ENCODE results near the gene SVIL. TPM values are rescaled to one million over a fixed set of nuclear protein-coding genes. Genes with fewer than 3 reads are reported as not detected.

The SVIL gene
- total RNA-seq, 3 donors from 2014 or later = 25.8 to 69.5 (median 60.6) TPM

DNA sequence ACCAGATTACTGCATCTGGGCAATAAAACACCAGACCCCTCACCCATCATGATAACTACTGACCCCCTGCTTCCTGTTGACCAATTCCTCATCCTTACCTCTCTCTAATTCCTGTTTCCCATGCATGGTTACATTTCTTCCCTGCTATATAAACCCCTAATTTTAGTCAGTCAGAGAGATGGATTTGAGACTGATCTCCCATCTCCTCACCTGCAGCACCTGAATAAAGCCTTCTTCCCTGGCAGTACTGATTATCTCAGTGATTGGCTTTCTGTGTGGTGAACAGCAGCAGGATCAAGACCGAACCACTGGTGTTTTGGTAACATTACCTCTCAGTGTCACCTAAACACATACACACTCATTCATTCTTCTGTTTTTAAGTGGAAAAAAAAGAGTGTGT is 41.2 kb upstream of the SVIL start:
- intact Hi-C loops (cut with DNase I; ENCODE audit: low total_unique reads) = no loop called here
- no peak overlapping the region for H3K4me3 ChIP-seq
- no peaks in the 10 kb centered on the region for H3K36me3 ChIP-seq
- TF ChIP-seq POLR2AphosphoS5 (IDR thresholded peaks at IDR 0.05) (no peak), POLR2A (IDR thresholded peaks at IDR 0.05) (no peak)
- TF ChIP-seq, protein P1, sequence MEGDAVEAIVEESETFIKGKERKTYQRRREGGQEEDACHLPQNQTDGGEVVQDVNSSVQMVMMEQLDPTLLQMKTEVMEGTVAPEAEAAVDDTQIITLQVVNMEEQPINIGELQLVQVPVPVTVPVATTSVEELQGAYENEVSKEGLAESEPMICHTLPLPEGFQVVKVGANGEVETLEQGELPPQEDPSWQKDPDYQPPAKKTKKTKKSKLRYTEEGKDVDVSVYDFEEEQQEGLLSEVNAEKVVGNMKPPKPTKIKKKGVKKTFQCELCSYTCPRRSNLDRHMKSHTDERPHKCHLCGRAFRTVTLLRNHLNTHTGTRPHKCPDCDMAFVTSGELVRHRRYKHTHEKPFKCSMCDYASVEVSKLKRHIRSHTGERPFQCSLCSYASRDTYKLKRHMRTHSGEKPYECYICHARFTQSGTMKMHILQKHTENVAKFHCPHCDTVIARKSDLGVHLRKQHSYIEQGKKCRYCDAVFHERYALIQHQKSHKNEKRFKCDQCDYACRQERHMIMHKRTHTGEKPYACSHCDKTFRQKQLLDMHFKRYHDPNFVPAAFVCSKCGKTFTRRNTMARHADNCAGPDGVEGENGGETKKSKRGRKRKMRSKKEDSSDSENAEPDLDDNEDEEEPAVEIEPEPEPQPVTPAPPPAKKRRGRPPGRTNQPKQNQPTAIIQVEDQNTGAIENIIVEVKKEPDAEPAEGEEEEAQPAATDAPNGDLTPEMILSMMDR (IDR thresholded peaks at IDR 0.05) = no peak
- no peaks in the 10 kb centered on the region for H3K4me1 ChIP-seq
- H3K27me3 ChIP-seq = no peaks in the 10 kb centered on the region
- peaks cover 0 to 8% of the 10 kb centered on the region in 2 donors for H3K9me3 ChIP-seq
- DNase-seq (ENCODE audit: low spot score in 2 of 2) = no peak
- no peak overlapping the region for H3K27ac ChIP-seq

DNA sequence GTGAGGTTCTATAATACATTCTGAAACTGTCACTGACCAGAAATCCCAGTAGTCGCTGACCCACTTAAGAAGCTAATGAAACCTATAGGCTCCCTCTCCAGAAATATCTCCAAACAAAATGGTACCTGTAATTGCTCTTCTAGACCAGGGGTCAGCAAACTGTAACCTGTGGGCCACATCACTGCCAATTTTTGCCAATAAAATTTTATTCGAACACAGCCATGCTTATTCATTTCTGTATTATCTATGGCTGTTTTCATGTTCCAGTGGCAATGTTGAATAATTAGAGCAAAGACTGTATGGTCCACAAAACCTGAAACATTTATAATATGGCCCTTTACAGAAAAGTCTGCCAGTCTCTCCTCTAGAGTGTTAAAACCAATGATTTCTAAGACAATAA is 37.2 kb upstream of the SVIL start:
- peak overlapping the region in 1 of 2 donors; percentile 8 for H3K27ac ChIP-seq
- H3K27me3 ChIP-seq = no peaks in the 10 kb centered on the region
- no peak for DNase-seq (ENCODE audit: low spot score in 2 of 2)
- no peak overlapping the region for H3K4me3 ChIP-seq
- peaks cover 0 to 8% of the 10 kb centered on the region in 2 donors for H3K9me3 ChIP-seq
- H3K36me3 ChIP-seq = no peaks in the 10 kb centered on the region
- no peaks in the 10 kb centered on the region for H3K4me1 ChIP-seq
- intact Hi-C loops (cut with DNase I; ENCODE audit: low total_unique reads) = no loop called here
- TF ChIP-seq POLR2A (IDR thresholded peaks at IDR 0.05) (no peak), POLR2AphosphoS5 (IDR thresholded peaks at IDR 0.05) (no peak)
- TF ChIP-seq, protein P1 (IDR thresholded peaks at IDR 0.05) = no peak

DNA sequence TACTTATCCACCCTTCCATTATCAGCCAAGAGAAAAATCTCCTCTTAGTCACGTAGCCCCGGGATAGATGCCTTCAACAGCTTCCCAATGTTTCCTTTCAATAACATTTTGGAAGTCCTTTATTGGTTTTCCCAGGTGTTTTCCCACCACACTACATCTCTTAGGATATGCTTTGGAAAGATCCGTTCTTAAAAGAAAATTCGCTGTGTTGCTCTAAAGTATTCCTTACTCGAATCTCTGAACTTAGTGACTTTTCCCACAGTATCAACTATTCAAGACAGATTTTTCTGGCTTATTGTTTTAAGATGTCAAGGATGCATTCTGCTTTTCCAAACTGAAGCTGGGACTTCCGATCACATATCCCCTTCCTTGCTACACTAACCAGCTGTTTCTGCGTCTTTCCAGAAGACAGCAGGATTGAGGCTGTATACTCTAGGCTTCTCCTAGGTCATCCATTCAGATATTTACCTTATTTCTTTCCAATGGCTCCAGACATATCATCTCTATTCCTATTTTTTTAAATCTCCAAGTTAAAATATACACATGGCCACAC is 36.5 kb upstream of the SVIL start:
- no peak for DNase-seq (ENCODE audit: low spot score in 2 of 2)

DNA sequence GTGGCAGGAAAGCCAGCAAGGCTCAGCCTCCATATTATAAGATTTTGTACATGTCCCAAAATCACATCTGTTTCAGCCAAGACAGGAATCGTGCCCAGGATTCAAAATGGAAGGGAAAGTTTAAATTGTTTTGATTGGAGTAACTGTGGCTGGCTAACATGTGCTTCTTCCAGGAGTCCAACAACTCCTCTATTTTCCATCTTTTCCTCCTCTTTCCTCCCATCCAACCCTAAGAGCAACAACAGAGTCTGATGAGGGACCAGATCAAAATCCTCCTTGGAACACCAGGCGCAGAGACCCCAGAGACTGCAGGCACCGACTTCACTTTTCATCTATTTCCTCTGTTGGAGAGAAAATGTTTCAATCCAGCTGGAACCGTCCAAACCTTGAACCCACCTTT is 36.0 kb upstream of the SVIL start:
- Histone ChIP-seq H3K27ac (peak overlapping the region in 1 of 2 donors; percentile 9), H3K36me3 (no peaks in the 10 kb centered on the region), H3K27me3 (no peaks in the 10 kb centered on the region), H3K4me3 (no peak overlapping the region), H3K9me3 (peaks cover 0 to 8% of the 10 kb centered on the region in 2 donors), H3K4me1 (no peaks in the 10 kb centered on the region)
- TF ChIP-seq POLR2AphosphoS5 (IDR thresholded peaks at IDR 0.05) (no peak), POLR2A (IDR thresholded peaks at IDR 0.05) (no peak)
- TF ChIP-seq, protein P1 (IDR thresholded peaks at IDR 0.05) = no peak
- intact Hi-C loops (cut with DNase I; ENCODE audit: low total_unique reads) = no loop called here
- DNase-seq (ENCODE audit: low spot score in 2 of 2) = no peak

More for the DNA sequence above, 36.5 kb upstream of the SVIL start:
- TF ChIP-seq, protein P1 (IDR thresholded peaks at IDR 0.05) = no peak
- TF ChIP-seq POLR2A (IDR thresholded peaks at IDR 0.05) (no peak), POLR2AphosphoS5 (IDR thresholded peaks at IDR 0.05) (no peak)
- no peaks in the 10 kb centered on the region for H3K36me3 ChIP-seq
- H3K27me3 ChIP-seq = no peaks in the 10 kb centered on the region
- no peaks in the 10 kb centered on the region for H3K4me1 ChIP-seq
- peaks cover 0 to 8% of the 10 kb centered on the region in 2 donors for H3K9me3 ChIP-seq
- intact Hi-C loops (cut with DNase I; ENCODE audit: low total_unique reads) = no loop called here
- H3K4me3 ChIP-seq = no peak overlapping the region
- H3K27ac ChIP-seq = peak overlapping the region in 1 of 2 donors; percentile 9

DNA sequence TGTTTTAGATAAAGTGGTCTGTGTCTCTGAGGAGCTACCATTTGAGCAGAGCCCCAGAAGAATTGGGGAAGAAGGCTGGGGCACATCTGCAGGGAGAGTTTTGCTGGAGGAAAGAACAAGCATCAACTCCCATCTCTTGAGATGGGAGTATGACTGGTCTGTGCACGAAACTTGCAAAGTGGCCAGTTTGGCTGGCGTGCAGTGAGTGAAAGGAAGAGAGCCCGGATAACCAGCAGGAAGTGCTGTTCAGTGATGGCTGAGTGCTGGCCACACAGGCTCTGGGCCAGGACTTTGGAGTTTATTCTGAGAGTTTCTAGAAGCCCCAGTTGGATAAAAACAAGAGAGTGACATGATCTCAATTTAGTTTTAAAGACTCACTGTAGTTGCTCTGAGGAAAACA is 34.4 kb upstream of the SVIL start:
- intact Hi-C loops (cut with DNase I; ENCODE audit: low total_unique reads) = no loop called here

More for the DNA sequence above, 34.4 kb upstream of the SVIL start:
- Histone ChIP-seq H3K27ac (peak overlapping the region in 1 of 2 donors; percentile 40), H3K9me3 (no peaks in the 10 kb centered on the region), H3K36me3 (no peaks in the 10 kb centered on the region), H3K27me3 (no peaks in the 10 kb centered on the region), H3K4me3 (no peak overlapping the region), H3K4me1 (no peaks in the 10 kb centered on the region)
- DNase-seq (ENCODE audit: low spot score in 2 of 2) = no peak
- TF ChIP-seq, protein P1 (IDR thresholded peaks at IDR 0.05) = no peak
- no peak for TF ChIP-seq POLR2A (IDR thresholded peaks at IDR 0.05)
- no peak for TF ChIP-seq POLR2AphosphoS5 (IDR thresholded peaks at IDR 0.05)
